ENCODE results near the gene HNRNPM.

The HNRNPM gene

DNA sequence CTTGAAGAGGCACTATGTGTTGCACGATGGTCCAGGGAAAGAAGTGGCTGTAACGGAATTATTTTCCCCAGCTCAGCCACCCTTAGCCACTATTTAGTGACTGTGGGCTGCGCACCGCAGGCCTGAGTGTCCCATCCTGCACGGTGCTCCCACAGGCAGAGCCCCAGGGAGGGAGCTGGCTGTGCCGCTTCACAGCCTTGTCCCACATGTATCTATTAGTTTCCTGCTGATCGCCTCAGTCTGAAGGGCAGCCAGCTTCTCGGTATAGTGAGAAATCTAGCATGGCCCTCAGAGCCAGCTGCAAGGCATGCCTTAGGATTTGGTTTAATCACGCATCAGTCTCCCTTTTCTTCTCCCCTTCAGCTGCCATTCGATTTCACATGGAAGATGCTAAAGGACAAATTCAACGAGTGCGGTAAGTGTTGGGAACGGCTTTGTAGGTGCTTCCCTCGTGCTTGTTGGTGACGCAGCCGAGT, 41.9 kb downstream of the HNRNPM start:
- Mint-ChIP-seq H3K9me3 (no peaks in the 10 kb centered on the region), H3K4me3 (no peak overlapping the region), H3K27ac (no peak overlapping the region), H3K36me3 (ENCODE audit: low read depth) (peaks cover 68% of the 10 kb centered on the region), H3K27me3 (ENCODE audit: low read depth) (no peaks in the 10 kb centered on the region), H3K4me1 (no peaks in the 10 kb centered on the region)
- TF ChIP-seq, protein P1, sequence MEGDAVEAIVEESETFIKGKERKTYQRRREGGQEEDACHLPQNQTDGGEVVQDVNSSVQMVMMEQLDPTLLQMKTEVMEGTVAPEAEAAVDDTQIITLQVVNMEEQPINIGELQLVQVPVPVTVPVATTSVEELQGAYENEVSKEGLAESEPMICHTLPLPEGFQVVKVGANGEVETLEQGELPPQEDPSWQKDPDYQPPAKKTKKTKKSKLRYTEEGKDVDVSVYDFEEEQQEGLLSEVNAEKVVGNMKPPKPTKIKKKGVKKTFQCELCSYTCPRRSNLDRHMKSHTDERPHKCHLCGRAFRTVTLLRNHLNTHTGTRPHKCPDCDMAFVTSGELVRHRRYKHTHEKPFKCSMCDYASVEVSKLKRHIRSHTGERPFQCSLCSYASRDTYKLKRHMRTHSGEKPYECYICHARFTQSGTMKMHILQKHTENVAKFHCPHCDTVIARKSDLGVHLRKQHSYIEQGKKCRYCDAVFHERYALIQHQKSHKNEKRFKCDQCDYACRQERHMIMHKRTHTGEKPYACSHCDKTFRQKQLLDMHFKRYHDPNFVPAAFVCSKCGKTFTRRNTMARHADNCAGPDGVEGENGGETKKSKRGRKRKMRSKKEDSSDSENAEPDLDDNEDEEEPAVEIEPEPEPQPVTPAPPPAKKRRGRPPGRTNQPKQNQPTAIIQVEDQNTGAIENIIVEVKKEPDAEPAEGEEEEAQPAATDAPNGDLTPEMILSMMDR (IDR thresholded peaks at IDR 0.05; ENCODE audit: unreplicated experiment in 3 of 3), result no peak

DNA sequence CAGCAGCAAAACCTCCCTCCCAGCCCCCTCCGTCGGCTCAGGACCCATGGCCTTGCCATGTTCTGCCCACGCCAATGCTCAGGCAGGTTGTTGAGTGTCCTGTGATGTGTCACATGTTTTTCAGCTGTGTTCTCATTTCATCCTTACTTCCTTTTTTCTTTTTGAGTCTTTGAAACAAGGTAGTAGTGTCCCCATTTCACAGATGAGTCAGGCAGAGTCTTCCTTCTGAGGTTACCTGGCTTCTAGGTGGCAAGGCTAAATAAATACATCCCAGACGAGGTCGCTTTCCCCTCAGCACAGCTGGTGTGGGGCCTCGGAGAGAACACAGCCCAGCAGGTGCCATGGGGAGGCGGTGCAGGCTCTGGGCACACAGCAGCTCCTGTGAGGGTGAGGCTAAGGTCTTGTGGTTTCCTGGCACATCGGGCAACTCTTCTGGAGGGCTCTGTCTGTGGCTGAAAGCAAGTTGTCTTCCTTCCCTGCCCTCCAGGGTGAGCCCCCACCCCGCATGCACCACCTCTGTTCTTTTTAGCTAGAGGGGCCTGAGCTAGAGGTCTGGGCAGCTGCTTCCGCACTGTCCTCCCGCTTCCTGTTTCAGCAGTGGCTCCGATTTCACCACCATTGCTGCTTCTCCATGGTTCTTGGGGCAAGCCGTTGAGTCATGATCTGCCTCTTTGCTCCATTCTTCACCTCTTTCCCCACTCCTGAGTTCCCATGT, 42.5 kb downstream of the HNRNPM start:
- Mint-ChIP-seq H3K27me3 (ENCODE audit: low read depth) (no peaks in the 10 kb centered on the region), H3K9me3 (no peaks in the 10 kb centered on the region), H3K4me3 (no peak overlapping the region), H3K36me3 (ENCODE audit: low read depth) (peaks cover 65% of the 10 kb centered on the region), H3K27ac (no peak overlapping the region), H3K4me1 (no peaks in the 10 kb centered on the region)
- TF ChIP-seq, protein P1 (IDR thresholded peaks at IDR 0.05; ENCODE audit: unreplicated experiment in 3 of 3), result no peak

DNA sequence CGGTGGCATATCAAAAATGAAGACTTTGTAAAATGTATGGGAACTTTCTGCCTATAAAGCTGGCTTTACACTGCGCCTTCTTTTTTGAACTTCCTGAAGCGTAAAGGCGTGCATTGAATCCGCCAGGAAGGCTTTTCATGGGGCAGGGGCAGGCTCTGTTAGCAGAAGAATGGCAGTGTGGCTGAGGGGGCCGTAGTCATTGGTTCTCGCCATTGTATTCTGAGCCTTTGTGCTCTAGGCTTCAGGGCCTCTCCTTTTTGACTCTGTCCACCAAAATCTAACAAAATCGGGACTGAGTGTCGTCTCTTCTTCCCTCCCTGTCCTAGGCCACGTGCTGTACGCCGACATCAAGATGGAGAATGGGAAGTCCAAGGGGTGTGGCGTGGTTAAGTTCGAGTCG, 43.6 kb downstream of the HNRNPM start:
- no peaks in the 10 kb centered on the region for H3K27me3 Mint-ChIP-seq (ENCODE audit: low read depth)
- H3K36me3 Mint-ChIP-seq (ENCODE audit: low read depth), result peaks cover 55% of the 10 kb centered on the region
- TF ChIP-seq, protein P1 (IDR thresholded peaks at IDR 0.05; ENCODE audit: unreplicated experiment in 3 of 3), result no peak
- no peaks in the 10 kb centered on the region for H3K9me3 Mint-ChIP-seq
- no peak overlapping the region for H3K27ac Mint-ChIP-seq
- H3K4me1 Mint-ChIP-seq, result no peaks in the 10 kb centered on the region
- no peak overlapping the region for H3K4me3 Mint-ChIP-seq

DNA sequence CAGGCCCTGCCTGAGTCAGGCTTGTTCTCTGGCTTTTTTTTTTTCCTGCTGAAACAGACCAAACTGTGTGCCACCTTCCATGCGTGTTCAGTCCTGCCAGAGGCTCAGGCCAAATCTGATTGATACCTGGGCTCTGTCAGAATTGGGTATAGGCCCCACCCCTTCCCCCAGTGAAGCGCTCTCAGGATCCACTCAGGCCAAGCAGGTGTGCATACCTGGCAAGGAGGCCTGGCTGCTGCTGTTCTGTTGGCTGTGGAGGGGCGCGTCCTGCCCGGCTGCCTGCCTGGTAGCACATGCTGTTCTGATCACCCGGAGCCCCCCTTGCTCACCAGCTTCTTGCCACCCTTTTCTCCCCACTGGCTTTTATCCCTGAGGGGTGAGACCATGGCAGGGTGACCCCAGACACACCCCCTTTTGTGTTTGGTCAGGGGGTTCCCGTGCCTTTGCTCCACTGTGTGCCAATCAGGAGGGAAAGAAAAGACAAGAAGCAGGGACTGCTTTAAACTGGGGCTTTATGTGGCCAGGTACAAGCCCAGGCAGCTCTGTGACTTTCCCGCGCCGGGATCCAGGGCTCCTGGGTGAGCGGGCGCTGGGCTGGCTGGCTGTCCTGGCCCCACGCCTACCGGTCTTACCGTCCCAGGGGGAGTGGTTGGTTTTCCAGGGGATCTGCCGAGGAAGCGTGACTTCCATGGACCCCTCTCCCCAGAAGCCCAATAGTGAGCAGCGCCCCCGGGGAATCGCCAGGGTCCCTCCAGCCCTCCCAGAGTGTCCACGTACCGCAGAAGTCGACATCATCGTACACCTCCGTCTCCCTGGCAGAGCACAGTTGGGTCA, 45.0 kb downstream of the HNRNPM start:
- no peaks in the 10 kb centered on the region for H3K27me3 Mint-ChIP-seq (ENCODE audit: low read depth)
- H3K4me3 Mint-ChIP-seq, result no peak overlapping the region
- H3K36me3 Mint-ChIP-seq (ENCODE audit: low read depth), result peaks cover 43% of the 10 kb centered on the region
- no peaks in the 10 kb centered on the region for H3K9me3 Mint-ChIP-seq
- TF ChIP-seq, protein P1 (IDR thresholded peaks at IDR 0.05; ENCODE audit: unreplicated experiment in 3 of 3), result no peak
- no peaks in the 10 kb centered on the region for H3K4me1 Mint-ChIP-seq
- H3K27ac Mint-ChIP-seq, result no peak overlapping the region

DNA sequence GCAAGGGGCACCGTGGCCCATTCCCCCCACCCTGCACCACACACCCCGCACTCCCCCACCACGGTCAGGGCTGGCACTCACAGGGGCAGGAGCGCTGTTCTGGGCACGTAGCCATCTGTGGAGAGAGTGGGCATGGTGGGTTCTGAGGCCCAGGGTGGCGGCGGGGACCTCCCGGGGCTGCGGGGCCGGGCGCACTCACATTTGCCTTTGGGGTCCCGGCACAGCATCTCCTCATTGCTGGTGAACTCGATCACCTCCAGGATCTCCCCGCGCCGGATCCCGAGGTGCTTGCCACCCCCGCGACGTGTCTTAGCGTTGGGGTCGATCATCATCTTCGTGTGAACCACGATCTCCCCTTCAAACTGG, 45.6 kb downstream of the HNRNPM start:
- Mint-ChIP-seq H3K36me3 (ENCODE audit: low read depth) (peaks cover 37% of the 10 kb centered on the region), H3K4me1 (no peaks in the 10 kb centered on the region), H3K4me3 (no peak overlapping the region), H3K27ac (no peak overlapping the region), H3K27me3 (ENCODE audit: low read depth) (no peaks in the 10 kb centered on the region), H3K9me3 (no peaks in the 10 kb centered on the region)
- TF ChIP-seq, protein P1 (IDR thresholded peaks at IDR 0.05; ENCODE audit: unreplicated experiment in 3 of 3), result no peak

Data from nephron (organoid).